Caki2 (cell line): ENCODE data around the gene ATPAF2. TPM values are rescaled to one million over a fixed set of nuclear protein-coding genes. Genes with fewer than 3 reads are reported as not detected.
A peak's percentile ranks its signal among the peaks of the same experiment; 100 is the strongest.
"Not testable (repeated sequence)": the region's sequence is repeated elsewhere in the genome, so short reads cannot be mapped to it uniquely, and the experiment has no call there.

Experiments used
- DNase-seq: peaks from one replicate; pipeline ENCODE4 v3.0.0-alpha.2; 2015; ENCODE audit warnings: low read depth
- in situ Hi-C: cut with HindIII; loops from 2 replicates; pipeline ENCODE4 v1.10.0; 2016; ENCODE audit warnings: low sequenced_read_pairs, low pct_unique_long_range_greater_than_20kb, mixed read lengths
- total RNA-seq: library from RNA; depleted of rRNA; stranded (reverse); fragments of >200 nt; shearing (Covaris generic); gene quantifications from 2 replicates; pipeline ENCODE4 v1.2.3, GENCODE V29; 2014; ENCODE audit warnings: low replicate concordance

Gene ATPAF2
- total RNA-seq, 1 experiment from 2014 or later = 16.5 TPM

- DNase-seq = no peak
- in situ Hi-C loops = no loop called here
These were observed 19.2 kb downstream of the ATPAF2 start for GRCh38 chr17:18019838-18020154.

GRCh38 chr17:18018411-18018921 is 20.5 kb downstream of the ATPAF2 start:
- in situ Hi-C loops = no loop called here
- no peak for DNase-seq

- DNase-seq = no peak
- in situ Hi-C loops = no loop called here
These were observed 21.0 kb downstream of the ATPAF2 start for GRCh38 chr17:18017958-18018357.

GRCh38 chr17:18016426-18016825 is 22.5 kb downstream of the ATPAF2 start:
- in situ Hi-C loops = no loop called here
- DNase-seq = no peak

- in situ Hi-C loops = no loop called here
These were observed 23.4 kb downstream of the ATPAF2 start for GRCh38 chr17:18015593-18015992.

GRCh38 chr17:18014006-18014405 is 25.0 kb downstream of the ATPAF2 start:
- no peak for DNase-seq
- in situ Hi-C loops = no loop called here

More at GRCh38 chr17:18015593-18015992, 23.4 kb downstream of the ATPAF2 start:
- DNase-seq = no peak

- no peak for DNase-seq
- in situ Hi-C loops = no loop called here
These were observed 27.7 kb downstream of the ATPAF2 start for GRCh38 chr17:18011286-18011685.

GRCh38 chr17:18009609-18010420 is 29.2 kb downstream of the ATPAF2 start:
- DNase-seq = no peak
- in situ Hi-C loops = no loop called here

GRCh38 chr17:18008496-18009268 is 30.3 kb downstream of the ATPAF2 start:
- in situ Hi-C loops = no loop called here
- no peak for DNase-seq

- in situ Hi-C loops = no loop called here
- DNase-seq = no peak
These were observed 32.3 kb downstream of the ATPAF2 start for GRCh38 chr17:18006495-18007239.

GRCh38 chr17:18005496-18005895 is 33.5 kb downstream of the ATPAF2 start:
- in situ Hi-C loops = no loop called here
- no peak for DNase-seq

- no peak for DNase-seq
- in situ Hi-C loops = no loop called here
These were observed 34.1 kb downstream of the ATPAF2 start for GRCh38 chr17:18004884-18005305.

GRCh38 chr17:18004345-18004744 is 34.6 kb downstream of the ATPAF2 start:
- in situ Hi-C loops = no loop called here
- peak; percentile 4 for DNase-seq

GRCh38 chr17:18002171-18002570 is 36.8 kb downstream of the ATPAF2 start:
- DNase-seq = no peak
- in situ Hi-C loops = no loop called here

- in situ Hi-C loops = no loop called here
These were observed 38.9 kb downstream of the ATPAF2 start for GRCh38 chr17:18000030-18000408.

GRCh38 chr17:17999364-18000029 is 39.5 kb downstream of the ATPAF2 start:
- in situ Hi-C loops = no loop called here
- DNase-seq = no peak

More at GRCh38 chr17:18000030-18000408, 38.9 kb downstream of the ATPAF2 start:
- no peak for DNase-seq

- no peak for DNase-seq
- in situ Hi-C loops = no loop called here
These were observed 40.0 kb downstream of the ATPAF2 start for GRCh38 chr17:17998934-17999333.

- DNase-seq, in situ Hi-C loops: not testable (repeated sequence)
These were observed 43.1 kb downstream of the ATPAF2 start for GRCh38 chr17:17995887-17996286.
